Measurements from ENCODE around the gene CCDC106. TPM values are rescaled to one million over a fixed set of nuclear protein-coding genes. Genes with fewer than 3 reads are reported as not detected.

Gene CCDC106
- total RNA-seq, 1 donor from 2014 or later: 14.0 TPM

DNA sequence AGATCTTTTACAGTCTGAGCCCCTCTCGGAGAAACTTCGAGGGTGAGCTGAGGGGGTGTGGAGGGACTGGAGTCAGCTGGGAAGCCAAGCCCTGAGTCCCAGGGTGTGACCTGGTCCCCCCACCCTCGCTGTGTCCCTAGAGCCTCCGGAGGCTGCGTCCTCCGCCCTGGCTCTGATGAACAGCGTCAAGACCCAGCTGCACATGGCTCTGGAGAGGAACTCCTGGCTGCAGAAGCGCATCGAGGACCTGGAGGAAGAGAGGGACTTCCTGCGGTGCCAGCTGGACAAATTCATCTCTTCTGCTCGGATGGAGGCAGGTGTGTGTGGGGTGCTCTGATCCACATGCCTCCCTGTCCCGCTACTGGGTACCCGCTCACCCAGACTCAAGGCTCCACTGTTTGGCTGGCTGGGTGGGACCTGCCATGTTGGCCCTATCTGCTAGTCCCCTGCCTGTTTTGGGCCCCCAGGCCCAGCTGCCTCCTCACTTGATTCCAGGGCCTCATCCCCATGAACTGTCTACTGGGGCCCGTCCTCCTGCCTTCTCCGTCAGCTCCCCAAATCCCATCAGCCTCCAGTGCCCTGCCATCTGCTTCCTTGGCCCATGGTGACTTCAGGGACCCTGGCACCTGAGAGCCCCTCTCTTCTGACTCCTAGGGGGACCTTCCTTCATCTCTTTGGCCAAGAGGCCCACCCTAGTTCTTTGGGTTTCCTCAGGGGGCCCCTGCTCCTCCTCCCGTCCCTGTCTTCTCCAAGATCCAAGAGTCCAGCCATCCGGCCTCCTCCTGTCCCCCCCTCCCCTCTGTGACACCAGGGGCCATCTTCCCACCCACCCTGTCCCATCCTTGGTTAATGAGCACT is 1.5 kb downstream of the CCDC106 start:
- TF ChIP-seq, protein P1, sequence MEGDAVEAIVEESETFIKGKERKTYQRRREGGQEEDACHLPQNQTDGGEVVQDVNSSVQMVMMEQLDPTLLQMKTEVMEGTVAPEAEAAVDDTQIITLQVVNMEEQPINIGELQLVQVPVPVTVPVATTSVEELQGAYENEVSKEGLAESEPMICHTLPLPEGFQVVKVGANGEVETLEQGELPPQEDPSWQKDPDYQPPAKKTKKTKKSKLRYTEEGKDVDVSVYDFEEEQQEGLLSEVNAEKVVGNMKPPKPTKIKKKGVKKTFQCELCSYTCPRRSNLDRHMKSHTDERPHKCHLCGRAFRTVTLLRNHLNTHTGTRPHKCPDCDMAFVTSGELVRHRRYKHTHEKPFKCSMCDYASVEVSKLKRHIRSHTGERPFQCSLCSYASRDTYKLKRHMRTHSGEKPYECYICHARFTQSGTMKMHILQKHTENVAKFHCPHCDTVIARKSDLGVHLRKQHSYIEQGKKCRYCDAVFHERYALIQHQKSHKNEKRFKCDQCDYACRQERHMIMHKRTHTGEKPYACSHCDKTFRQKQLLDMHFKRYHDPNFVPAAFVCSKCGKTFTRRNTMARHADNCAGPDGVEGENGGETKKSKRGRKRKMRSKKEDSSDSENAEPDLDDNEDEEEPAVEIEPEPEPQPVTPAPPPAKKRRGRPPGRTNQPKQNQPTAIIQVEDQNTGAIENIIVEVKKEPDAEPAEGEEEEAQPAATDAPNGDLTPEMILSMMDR (IDR thresholded peaks at IDR 0.05): no peak
- H3K4me1 Mint-ChIP-seq: peaks cover 51% of the 10 kb centered on the region
- ChIA-PET POLR2A (interaction anchor here (0.7 to 4.7 kb wide), 6 partner anchors 12 to 205 kb away, joined by 3 to 45 read pairs (median 10); partner anchors contain the start of genes FIZ1 and ZNF524), CTCF (interaction anchor here (0.7 to 1.7 kb wide), 2 partner anchors 17 to 146 kb away, joined by 3 to 4 read pairs; no protein-coding TSS in a partner anchor)
- H3K27me3 Mint-ChIP-seq: no peaks in the 10 kb centered on the region
- H3K27ac Mint-ChIP-seq: peak overlapping the region; percentile 80
- no peaks in the 10 kb centered on the region for H3K9me3 Mint-ChIP-seq
- ATAC-seq (ENCODE audit: low read depth) (no peak), DNase-seq (no peak)
- intact Hi-C loops (cut with micrococcal nuclease): loop anchor here (5.0 to 10.0 kb wide), 3 partner anchors 665 to 1782 kb away; partner anchors contain the start of genes LENG9, MYADM and ZSCAN5A
- H3K4me3 Mint-ChIP-seq: peak overlapping the region; percentile 83
- H3K36me3 Mint-ChIP-seq (ENCODE audit: low read depth): peaks cover 41% of the 10 kb centered on the region

DNA sequence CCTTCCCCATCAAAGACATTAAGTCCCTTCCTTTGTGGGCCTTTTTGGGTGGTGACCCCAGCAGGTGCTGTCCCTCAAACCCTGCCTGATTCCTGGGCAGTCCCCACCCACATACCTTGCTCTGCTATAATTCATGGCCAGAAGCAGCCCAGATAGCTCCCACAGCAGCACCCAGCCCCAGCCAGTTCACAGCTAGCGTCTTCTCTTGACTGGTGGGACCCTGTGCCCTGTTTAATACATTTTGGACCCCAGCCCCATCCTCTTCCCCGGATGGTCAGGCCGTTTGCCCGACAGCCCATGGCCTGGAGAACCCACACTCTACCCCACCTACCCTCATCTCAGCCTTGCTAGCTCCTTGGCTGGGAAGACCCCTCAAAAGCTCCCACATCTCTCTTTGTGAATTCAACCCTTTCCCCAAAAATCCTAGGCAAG is 2.1 kb downstream of the CCDC106 start:
- Mint-ChIP-seq H3K4me3 (peak overlapping the region; percentile 74), H3K27me3 (no peaks in the 10 kb centered on the region), H3K27ac (peak overlapping the region; percentile 80), H3K36me3 (ENCODE audit: low read depth) (peaks cover 39% of the 10 kb centered on the region), H3K9me3 (no peaks in the 10 kb centered on the region), H3K4me1 (peaks cover 47% of the 10 kb centered on the region)
- ATAC-seq (ENCODE audit: low read depth) (no peak), DNase-seq (no peak)
- ChIA-PET POLR2A (interaction anchor here (0.8 to 4.7 kb wide), 2 partner anchors 13 to 17 kb away, joined by 15 to 45 read pairs; no protein-coding TSS in a partner anchor), CTCF (interaction anchor here (1.7 kb wide), 1 partner anchor 146 kb away, joined by 4 read pairs; no protein-coding TSS in a partner anchor)
- TF ChIP-seq, protein P1 (IDR thresholded peaks at IDR 0.05): no peak
- intact Hi-C loops (cut with micrococcal nuclease): loop anchor here (5.0 kb wide), 1 partner anchor 1783 kb away; the partner anchor contains the start of gene MYADM

GRCh38 chr19:55650602-55651230 is 2.7 kb downstream of the CCDC106 start:
- H3K4me3 Mint-ChIP-seq: peak overlapping the region; percentile 74
- peaks cover 42% of the 10 kb centered on the region for H3K4me1 Mint-ChIP-seq
- TF ChIP-seq, protein P1 (IDR thresholded peaks at IDR 0.05): no peak
- peaks cover 38% of the 10 kb centered on the region for H3K36me3 Mint-ChIP-seq (ENCODE audit: low read depth)
- CTCF ChIA-PET: interaction anchor here (1.7 kb wide), 1 partner anchor 147 kb away, joined by 4 read pairs; no protein-coding TSS in a partner anchor
- H3K27me3 Mint-ChIP-seq: no peaks in the 10 kb centered on the region
- peak overlapping the region; percentile 41 for H3K27ac Mint-ChIP-seq
- POLR2A ChIA-PET: interaction anchor here (0.8 to 4.7 kb wide), 2 partner anchors 13 to 17 kb away, joined by 15 to 45 read pairs; no protein-coding TSS in a partner anchor
- no peak for DNase-seq
- ATAC-seq (ENCODE audit: low read depth): no peak
- no peaks in the 10 kb centered on the region for H3K9me3 Mint-ChIP-seq
- intact Hi-C loops (cut with micrococcal nuclease): loop anchor here (5.0 kb wide), 1 partner anchor 1783 kb away; the partner anchor contains the start of gene MYADM

DNA sequence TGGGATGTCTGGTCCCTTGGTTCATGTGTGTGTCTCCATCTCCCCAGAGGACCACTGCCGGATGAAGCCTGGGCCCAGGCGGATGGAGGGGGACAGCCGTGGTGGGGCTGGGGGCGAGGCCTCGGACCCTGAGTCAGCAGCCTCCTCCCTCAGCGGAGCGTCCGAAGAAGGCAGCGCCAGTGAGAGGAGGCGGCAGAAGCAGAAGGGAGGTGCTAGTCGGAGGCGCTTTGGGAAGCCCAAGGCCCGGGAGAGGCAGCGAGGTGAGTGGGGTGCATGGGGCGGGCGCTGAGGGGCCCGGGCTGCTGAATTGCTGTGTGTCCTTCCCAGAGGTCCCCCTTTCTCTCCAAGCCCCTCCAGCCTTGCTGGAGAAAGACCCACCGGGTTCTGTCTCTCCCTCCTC is 3.2 kb downstream of the CCDC106 start:
- no peak overlapping the region for H3K27ac Mint-ChIP-seq
- TF ChIP-seq, protein P1 (IDR thresholded peaks at IDR 0.05): no peak
- ChIA-PET POLR2A (no interaction called here), CTCF (no interaction called here)
- DNase-seq (no peak), ATAC-seq (ENCODE audit: low read depth) (no peak)
- H3K27me3 Mint-ChIP-seq: no peaks in the 10 kb centered on the region
- no peaks in the 10 kb centered on the region for H3K9me3 Mint-ChIP-seq
- H3K36me3 Mint-ChIP-seq (ENCODE audit: low read depth): peaks cover 43% of the 10 kb centered on the region
- peaks cover 45% of the 10 kb centered on the region for H3K4me1 Mint-ChIP-seq
- H3K4me3 Mint-ChIP-seq: peak overlapping the region; percentile 74
- intact Hi-C loops (cut with micrococcal nuclease): loop anchor here (5.0 kb wide), 1 partner anchor 1784 kb away; the partner anchor contains the start of gene MYADM
